K562 (cell line): ENCODE results near the gene ACTL10. TPM values are rescaled to one million over a fixed set of nuclear protein-coding genes. Genes with fewer than 3 reads are reported as not detected.

Experiments
- CXXC5 ChIP-seq: fragments of 250-450 bp; sonication (Bioruptor Pico); IDR thresholded peaks from 2 replicates; pipeline ENCODE4 v1.8.0; 2022; ENCODE audit warnings: inconsistent platforms, mild to moderate bottlenecking, moderate library complexity
- ETS1 ChIP-seq: conservative IDR thresholded peaks from 2 replicates; pipeline ENCODE4 v1.6.1; 2011; ENCODE audit warnings: low read depth, mild to moderate bottlenecking, low read length; ENCODE audit not compliant: control insufficient read depth
- LARP7 ChIP-seq: fragments of 450-650 bp; IDR thresholded peaks from 2 replicates; pipeline ENCODE4 v1.6.1; 2016
- MECOM ChIP-seq: fragments of 250-450 bp; sonication (Bioruptor Pico); IDR thresholded peaks from 2 replicates; pipeline ENCODE4 v1.8.0; 2022; ENCODE audit warnings: inconsistent platforms
- MTA1 ChIP-seq: fragments of 450-650 bp; IDR thresholded peaks from 2 replicates; pipeline ENCODE4 v1.6.1; 2017; ENCODE audit warnings: borderline replicate concordance
- PHF21A ChIP-seq: fragments of 450-650 bp; IDR thresholded peaks from 2 replicates; pipeline ENCODE4 v1.6.1; 2017; ENCODE audit warnings: low read depth, borderline replicate concordance
- RERE ChIP-seq: sonication (generic); formaldehyde crosslinking; IDR thresholded peaks from 2 replicates; pipeline ENCODE4 v1.8.0; 2023; ENCODE audit warnings: missing genetic modification reagents, mild to moderate bottlenecking, borderline replicate concordance
- SMARCB1 ChIP-seq: IDR thresholded peaks from 2 replicates; pipeline ENCODE4 v1.6.1; 2011; ENCODE audit warnings: improper control_type of control experiment, low read depth; ENCODE audit not compliant: insufficient read length
- SRSF7 ChIP-seq: fragments of 200-400 bp; formaldehyde crosslinking; optimal IDR thresholded peaks from 2 replicates; pipeline ENCODE3; 2017; ENCODE audit warnings: mild to moderate bottlenecking, low read depth, low read length
- ZBTB11 ChIP-seq, 3 experiments: fragments of 200-800 bp in 1 of 3; fragments of 250-450 bp in 1 of 3; fragments of 450-650 bp in 1 of 3; sonication (Bioruptor Pico) in 1 of 3; sonication (Bioruptor generic) in 1 of 3; formaldehyde crosslinking in 1 of 3; IDR thresholded peaks; 2 replicates each; pipeline versions ENCODE4 v1.6.1 to v1.8.0; 2016 to 2022; ENCODE audit warnings: mild to moderate bottlenecking in 2 of 3, missing genetic modification characterization in 2 of 3, missing compliant biosample characterization in 1 of 3, moderate library complexity in 1 of 3
- ZKSCAN8 ChIP-seq: fragments of 200-800 bp; sonication (Bioruptor generic); IDR thresholded peaks from 2 replicates; pipeline ENCODE4 v1.6.1; 2016; ENCODE audit warnings: missing genetic modification characterization, missing compliant biosample characterization
- polyA plus RNA-seq, 8 experiments: library from polyadenylated mRNA; depleted of rRNA in 4 of 8; stranded (reverse) in 5 of 8; unstranded in 3 of 8; fragments of >200 nt; fragmentation: Nextera tagmentation in 2 of 8; fragmentation: Illumina TruSeq in 1 of 8; extraction: Ambion mirVana in 2 of 8; extraction: Trizol in 1 of 8; gene quantifications; 2 replicates each; pipeline versions ENCODE4 v1.2.1 to v1.2.3, GENCODE V29; 2011 to 2014; ENCODE audit warnings: inconsistent platforms in 1 of 8, missing spikeins in 1 of 8
- total RNA-seq, 7 experiments: library from RNA; depleted of rRNA in 6 of 7; stranded (reverse); fragments of >200 nt in 6 of 7; fragmentation: Illumina TruSeq in 2 of 7; extraction: Trizol in 2 of 7; gene quantifications; 2 replicates each; pipeline versions ENCODE4 v1.2.1 to v1.2.3, GENCODE V29; 2011 to 2021; ENCODE audit warnings: low replicate concordance in 1 of 7
- TF ChIP-seq, protein P1 (sequence below), 2 experiments: fragments of 450-650 bp; IDR thresholded peaks; 2 replicates each; pipeline ENCODE4 v1.6.1; 2016
- TF ChIP-seq, protein P2 (sequence below): sonication (generic); formaldehyde crosslinking; IDR thresholded peaks from 2 replicates; pipeline ENCODE4 v1.8.0; 2022; ENCODE audit warnings: missing genetic modification reagents, mild to moderate bottlenecking, borderline replicate concordance

The ACTL10 gene
- total and polyA plus RNA-seq, 9 of the 15 experiments (the other 6 are each of a cell fraction or from before 2014, with no cell fraction given) = 0.07 to 0.14 TPM; not detected in 7

DNA sequence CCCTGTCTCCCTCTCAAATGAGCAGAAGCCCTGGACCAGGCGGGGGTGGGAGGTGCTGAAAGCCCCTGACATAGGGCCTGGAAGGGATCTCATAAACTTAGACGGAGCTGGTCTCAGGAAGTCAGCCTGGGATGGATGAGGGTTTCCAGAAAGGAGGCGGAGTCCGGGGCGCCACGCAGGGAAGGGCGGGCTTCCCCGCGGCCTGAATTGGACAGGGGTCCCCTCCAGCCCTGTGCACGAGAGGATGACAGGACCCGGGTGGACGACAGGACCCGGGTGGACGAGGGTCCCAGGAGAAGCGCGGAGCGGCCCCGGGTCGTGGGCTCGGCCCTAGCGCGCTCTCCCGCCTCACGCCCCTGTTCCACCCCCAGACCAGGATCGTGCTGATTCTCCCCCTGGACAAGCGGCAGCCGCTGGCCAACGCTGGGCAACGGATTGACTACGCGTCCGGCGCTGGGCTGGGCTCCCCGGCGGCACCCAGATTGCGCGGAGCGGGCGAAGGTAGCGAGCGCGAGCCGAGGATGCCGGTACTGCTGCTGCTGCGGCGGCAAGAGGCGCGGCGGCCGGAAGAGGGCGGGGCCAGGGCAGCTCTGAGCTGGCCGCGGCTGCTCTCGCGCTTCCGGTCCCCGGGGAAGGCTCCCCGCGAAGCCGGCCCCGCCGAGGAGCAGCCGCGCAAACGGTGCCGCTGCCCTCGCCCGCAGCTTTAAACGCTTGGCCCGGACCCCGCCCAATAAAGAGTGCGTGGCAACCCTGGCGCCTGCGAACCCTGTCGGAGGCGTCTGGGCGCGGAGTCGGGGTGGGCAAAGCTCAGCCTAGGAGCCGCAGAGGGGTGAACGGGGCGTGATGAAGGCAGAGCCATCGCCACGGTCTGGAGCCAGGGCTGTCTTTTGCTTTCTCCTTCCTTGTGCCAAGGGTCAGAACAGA is 3.3 kb upstream of the ACTL10 start (continued):
- no peak for TF ChIP-seq PHF21A
- TF ChIP-seq, protein P1, sequence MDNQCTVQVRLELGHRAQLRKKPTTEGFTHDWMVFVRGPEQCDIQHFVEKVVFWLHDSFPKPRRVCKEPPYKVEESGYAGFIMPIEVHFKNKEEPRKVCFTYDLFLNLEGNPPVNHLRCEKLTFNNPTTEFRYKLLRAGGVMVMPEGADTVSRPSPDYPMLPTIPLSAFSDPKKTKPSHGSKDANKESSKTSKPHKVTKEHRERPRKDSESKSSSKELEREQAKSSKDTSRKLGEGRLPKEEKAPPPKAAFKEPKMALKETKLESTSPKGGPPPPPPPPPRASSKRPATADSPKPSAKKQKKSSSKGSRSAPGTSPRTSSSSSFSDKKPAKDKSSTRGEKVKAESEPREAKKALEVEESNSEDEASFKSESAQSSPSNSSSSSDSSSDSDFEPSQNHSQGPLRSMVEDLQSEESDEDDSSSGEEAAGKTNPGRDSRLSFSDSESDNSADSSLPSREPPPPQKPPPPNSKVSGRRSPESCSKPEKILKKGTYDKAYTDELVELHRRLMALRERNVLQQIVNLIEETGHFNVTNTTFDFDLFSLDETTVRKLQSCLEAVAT (IDR thresholded peaks at IDR 0.05) = no peak
- peak; percentile 91 to 98 (median 96); a peak in 5 of 6 replicates for TF ChIP-seq ZBTB11 (CRISPR knock-in tag; IDR thresholded peaks at IDR 0.05)
- TF ChIP-seq MTA1 = no peak
- TF ChIP-seq, protein P2, sequence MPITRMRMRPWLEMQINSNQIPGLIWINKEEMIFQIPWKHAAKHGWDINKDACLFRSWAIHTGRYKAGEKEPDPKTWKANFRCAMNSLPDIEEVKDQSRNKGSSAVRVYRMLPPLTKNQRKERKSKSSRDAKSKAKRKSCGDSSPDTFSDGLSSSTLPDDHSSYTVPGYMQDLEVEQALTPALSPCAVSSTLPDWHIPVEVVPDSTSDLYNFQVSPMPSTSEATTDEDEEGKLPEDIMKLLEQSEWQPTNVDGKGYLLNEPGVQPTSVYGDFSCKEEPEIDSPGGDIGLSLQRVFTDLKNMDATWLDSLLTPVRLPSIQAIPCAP (CRISPR knock-in tag) = no peak
- no peak for TF ChIP-seq ZKSCAN8
- TF ChIP-seq RERE (CRISPR knock-in tag) = 0 out of 2 replicates have a peak, but pooled peaks have one; percentile 35
- TF ChIP-seq CXXC5 (CRISPR knock-in tag) = peak; percentile 76
- no peak for TF ChIP-seq MECOM (CRISPR knock-in tag)
- TF ChIP-seq ETS1 = peak; percentile 72
- no peak for TF ChIP-seq SRSF7
- TF ChIP-seq SMARCB1 = no peak
- TF ChIP-seq LARP7 = no peak
